SJSA1 (cell line): ENCODE measurements around the gene LSM6. TPM values are rescaled to one million over a fixed set of nuclear protein-coding genes. Genes with fewer than 3 reads are reported as not detected.

Source experiments
- total RNA-seq: library from RNA; depleted of rRNA; stranded (reverse); fragments of >200 nt; shearing (Covaris generic); gene quantifications from 2 replicates; pipeline ENCODE4 v1.2.3, GENCODE V29; 2014; rRNA removed

LSM6 gene
- total RNA-seq, 1 experiment from 2014 or later: 111 TPM

Other genes starting within 250 kb of the LSM6 start
- 4.3 and 9.2 TPM in 2 replicates for gene ZNF827, start 236.9 kb upstream of the LSM6 start, total RNA-seq
- 0.05 TPM in 1 of 2 replicates, not detected in the other for gene REELD1, start 38.8 kb downstream of the LSM6 start, total RNA-seq